Activated CD4-positive, alpha-beta T cell treated with anti-CD3 and anti-CD28 coated beads for 24 hours (primary cell): ENCODE results near the gene KIAA1671.

Experiments used
- DNase-seq, 2 donors: peaks; one replicate each; pipeline ENCODE4 v3.0.0-alpha.2; 2020; ENCODE audit warnings: low read depth in 2 of 2

The KIAA1671 gene

DNA sequence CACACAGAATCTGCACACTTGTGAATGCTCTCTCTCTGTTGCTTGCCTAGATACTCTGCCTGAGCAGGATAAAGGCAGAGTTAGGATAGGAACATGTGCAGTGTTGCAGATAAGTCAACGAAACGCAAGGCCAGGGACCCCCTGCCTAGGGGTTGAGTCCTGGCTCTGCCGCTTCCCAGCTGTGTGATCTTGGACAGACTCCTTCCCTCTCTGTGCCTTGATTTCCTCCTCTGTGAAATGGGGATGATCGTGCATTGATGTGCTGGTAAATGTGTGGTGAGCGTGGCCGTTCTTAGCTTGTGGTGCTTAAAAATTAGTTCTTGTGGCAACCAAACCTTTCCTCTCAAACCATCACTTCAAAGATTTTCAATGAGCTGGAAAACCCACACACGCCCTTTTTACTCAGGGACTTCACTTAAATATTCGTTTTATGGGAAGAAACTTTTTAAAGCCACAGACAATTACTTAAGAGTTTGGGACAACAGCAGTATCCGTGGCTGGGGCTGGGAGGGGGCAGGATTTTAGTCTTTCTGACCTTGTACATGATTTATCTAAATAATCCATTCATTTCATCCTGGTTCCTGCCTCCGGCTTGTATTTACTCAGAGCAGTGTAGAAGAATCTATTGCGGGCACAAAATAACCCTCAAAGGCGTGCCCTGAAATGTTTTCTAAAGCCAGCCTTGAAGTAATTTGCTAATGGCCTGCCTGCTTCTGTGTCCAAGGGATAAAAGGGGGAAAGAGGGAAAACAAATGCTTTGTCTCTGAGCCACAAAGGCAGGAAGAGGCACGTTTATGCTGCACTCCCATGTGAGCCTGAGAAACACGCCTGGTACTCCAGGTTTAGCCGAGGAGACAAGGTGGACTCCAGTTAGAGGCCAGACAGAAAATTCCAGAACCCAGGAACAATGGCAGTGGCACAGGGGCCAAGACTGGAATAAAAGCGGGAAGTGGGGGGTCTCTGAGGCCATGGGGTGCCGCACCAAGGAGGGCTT lies 162.2 kb downstream of the KIAA1671 start:
- DNase-seq = no peak

DNA sequence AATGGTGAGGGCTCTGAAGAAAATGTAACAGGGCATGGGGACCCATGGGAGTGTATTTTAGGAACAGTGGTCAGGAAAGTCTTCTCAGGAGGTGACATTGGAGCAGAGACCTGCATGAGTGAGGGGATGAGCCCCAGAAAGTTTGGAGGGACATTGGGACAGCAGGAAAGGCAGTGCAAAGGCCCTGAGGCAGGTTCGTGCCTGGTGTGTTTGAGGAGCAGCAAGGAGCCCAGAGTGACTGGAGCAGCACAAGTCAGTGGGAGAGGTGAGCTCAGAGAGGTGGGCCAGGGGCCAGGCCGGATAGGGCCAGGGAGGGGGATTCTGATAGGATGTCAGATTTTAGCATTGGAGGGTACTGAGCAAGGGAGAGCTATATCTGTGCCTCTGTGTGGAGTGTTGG lies 167.1 kb downstream of the KIAA1671 start:
- DNase-seq = no peak

- no peak for DNase-seq
Measured at GRCh38 chr22:25120093-25120561, 167.6 kb downstream of the KIAA1671 start.

- no peak for DNase-seq
Measured at GRCh38 chr22:25120761-25121212, 168.3 kb downstream of the KIAA1671 start.

- DNase-seq = no peak
Measured at GRCh38 chr22:25122136-25122764, 169.7 kb downstream of the KIAA1671 start.

DNA sequence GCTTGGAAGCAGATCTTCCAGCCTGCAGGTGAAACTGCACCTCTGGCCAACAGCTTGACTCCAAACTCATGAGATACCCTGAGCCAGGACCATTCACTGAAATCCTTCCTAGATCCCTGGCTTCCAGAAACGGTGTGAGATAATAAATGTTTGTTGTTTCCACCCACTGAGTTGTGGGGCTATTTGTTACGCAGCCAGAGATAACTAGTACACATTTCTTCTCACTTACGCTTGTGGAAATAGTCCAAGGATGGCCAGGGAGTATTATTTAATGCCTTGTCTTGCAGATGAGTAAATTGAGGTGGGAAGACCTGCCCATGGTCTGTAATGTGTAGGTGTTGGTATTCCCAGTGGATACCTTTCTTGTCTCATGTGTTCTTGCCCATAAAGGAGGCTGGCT lies 171.2 kb downstream of the KIAA1671 start:
- DNase-seq = no peak

- no peak for DNase-seq
Measured at GRCh38 chr22:25125693-25126357, 173.3 kb downstream of the KIAA1671 start.

GRCh38 chr22:25126510-25126909 lies 174.0 kb downstream of the KIAA1671 start:
- no peak for DNase-seq

DNA sequence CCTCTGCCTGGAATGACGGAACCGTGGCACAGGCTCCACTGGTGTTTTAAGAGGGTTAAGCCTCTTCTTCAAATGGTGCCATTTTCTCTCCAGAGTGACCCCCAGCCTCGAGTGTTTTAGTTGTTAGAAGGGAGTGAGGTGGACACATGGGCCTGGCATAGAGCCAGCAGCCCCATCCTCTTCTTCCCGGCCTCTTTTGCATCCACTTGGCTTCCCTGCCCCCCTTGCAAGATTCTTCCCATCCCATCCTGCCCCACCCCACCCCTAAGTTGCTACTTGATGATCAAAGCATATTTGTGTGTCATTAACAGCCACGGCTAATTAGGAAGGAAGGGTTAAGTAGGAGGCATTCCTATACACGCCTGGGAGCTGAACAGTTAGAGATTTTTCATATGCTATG lies 174.8 kb downstream of the KIAA1671 start:
- no peak for DNase-seq

DNA sequence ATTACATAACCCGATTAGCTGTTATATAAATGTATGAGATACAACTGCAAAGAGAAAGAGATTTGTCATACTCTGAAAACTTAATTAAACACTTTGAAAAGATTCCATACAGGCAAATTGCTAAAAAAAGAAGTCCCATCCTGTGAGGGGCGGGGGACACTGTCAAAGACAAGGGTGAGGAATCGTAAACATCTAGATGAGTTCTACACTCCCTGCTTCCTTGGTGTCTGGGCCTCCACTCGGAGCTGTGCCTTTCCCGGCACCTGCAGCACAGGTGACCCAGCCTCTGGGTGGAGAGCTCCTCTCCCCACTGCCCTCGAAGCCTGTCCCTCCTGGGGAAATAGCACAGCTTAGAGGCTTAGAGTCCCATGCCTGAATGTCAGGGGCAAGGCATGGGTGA lies 177.9 kb downstream of the KIAA1671 start:
- DNase-seq = no peak

- no peak for DNase-seq
Measured at GRCh38 chr22:25131198-25131887, 178.8 kb downstream of the KIAA1671 start.

GRCh38 chr22:25134028-25134427 lies 181.5 kb downstream of the KIAA1671 start:
- no peak for DNase-seq

DNA sequence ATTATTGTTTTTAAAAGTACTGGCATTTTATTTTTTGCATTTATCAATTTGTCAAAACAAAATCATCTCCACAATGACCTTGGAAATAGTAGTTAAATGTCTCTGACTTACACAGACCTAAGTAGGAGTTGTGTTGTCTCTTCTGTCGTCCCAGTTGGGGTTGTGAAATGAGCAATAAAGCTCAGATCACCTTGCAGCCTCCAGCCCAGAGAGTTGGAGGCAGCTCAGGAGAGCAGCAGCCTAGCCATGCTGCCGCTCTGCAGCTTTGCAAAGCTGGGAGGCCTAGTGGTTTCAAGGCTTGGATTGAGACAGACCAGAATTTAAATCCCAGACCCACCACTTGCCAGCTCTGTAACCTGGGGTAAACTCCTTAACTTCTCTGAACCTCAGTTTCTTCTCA lies 181.9 kb downstream of the KIAA1671 start:
- DNase-seq = no peak

- DNase-seq = no peak
Measured at GRCh38 chr22:25136953-25137576, 184.5 kb downstream of the KIAA1671 start.

- no peak for DNase-seq
Measured at GRCh38 chr22:25137577-25138525, 185.3 kb downstream of the KIAA1671 start.

- no peak for DNase-seq
Measured at GRCh38 chr22:25139062-25139461, 186.5 kb downstream of the KIAA1671 start.

- no peak for DNase-seq
Measured at GRCh38 chr22:25142102-25142501, 189.6 kb downstream of the KIAA1671 start.

- DNase-seq = no peak
Measured at GRCh38 chr22:25143156-25144076, 190.9 kb downstream of the KIAA1671 start.

DNA sequence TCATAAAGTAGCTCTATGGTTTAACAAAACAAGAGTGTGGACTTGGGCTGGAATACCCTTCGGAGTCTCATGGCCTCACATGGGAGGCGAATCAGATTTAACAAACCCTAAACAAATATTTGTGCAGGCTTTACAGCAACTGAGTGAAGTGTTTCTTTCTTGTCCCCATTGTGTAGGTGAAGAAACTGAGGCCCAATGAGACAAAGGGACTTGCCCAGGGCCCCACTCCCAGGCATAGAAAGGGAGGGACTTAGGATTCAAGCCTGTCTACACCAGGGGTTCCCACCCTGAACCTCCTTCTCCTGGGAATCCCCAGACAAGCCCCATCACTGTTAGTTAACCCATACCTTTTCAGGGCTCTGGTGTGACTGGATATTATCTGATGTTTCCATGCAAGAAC lies 192.0 kb downstream of the KIAA1671 start:
- DNase-seq = no peak
